GM19035 (cell line): Measurements from ENCODE around the gene KCNRG.
A peak's percentile ranks its signal among the peaks of the same experiment; 100 is the strongest.
"Not testable (repeated sequence)": the region's sequence is repeated elsewhere in the genome, so short reads cannot be mapped to it uniquely, and the experiment has no call there.

Source experiments
- ATAC-seq: cut with Tn5 transposase; IDR thresholded peaks from one replicate; pipeline ENCODE4 v1.9.1; 2021; ENCODE audit not compliant: unreplicated experiment

Gene KCNRG, protein sequence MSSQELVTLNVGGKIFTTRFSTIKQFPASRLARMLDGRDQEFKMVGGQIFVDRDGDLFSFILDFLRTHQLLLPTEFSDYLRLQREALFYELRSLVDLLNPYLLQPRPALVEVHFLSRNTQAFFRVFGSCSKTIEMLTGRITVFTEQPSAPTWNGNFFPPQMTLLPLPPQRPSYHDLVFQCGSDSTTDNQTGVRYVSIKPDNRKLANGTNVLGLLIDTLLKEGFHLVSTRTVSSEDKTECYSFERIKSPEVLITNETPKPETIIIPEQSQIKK

DNA sequence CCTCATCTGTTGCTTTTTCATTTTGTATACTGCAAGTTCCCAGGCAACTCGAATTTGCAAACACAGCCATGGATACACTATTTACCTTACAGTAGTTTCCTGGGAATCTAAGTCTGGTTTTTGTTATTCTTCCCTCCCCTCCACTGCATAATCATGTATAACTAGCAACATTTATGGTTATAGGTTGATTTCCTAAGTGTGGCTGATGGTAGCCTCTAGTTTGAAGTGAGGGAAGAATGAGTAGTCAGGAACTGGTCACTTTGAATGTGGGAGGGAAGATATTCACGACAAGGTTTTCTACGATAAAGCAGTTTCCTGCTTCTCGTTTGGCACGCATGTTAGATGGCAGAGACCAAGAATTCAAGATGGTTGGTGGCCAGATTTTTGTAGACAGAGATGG, at the start of gene KCNRG:
TSS of gene KCNRG (plus strand) at position 187 of the 400 bp plus-strand sequence. CDS start at position 237, 50 bp downstream.
- ATAC-seq = no peak

DNA sequence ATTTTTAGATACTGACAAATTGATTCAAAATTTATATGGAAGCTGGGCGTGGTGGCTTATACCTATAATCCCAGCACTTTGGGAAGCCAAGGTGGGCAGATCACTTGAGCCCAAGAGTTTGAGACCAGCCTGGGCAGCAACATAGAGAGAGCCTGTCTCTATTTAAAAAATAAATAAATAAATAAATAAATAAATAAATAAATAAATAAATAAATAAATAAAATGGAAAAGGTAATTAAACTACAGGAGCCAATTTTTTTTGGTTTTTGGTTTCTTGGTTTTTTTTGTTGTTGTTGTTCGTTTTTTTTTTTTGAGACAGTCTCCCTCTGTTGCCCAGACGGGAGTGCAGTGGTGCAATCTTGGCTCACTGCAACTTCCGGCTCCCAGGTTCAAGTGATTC, 47.8 kb upstream of the KCNRG start:
- no peak for ATAC-seq

DNA sequence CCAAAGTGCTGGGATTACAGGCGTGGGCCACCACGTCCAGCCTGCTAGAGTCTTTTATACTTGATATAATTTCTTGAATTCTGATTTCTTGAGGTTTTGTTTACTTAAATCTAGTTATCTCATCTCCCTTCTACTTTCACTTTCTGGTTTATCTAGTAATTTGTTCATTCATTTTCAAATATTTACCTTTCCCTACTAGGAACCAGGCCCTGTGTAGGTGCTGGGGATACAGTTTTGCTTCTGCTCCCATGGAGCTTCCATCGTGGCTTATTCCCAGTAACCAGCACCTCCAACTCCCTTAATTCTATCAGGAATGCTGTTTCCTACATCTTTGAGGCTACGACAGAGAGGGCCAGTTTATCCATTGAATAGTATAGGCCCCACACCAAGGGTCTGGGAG, 42.5 kb upstream of the KCNRG start:
- ATAC-seq = no peak

DNA sequence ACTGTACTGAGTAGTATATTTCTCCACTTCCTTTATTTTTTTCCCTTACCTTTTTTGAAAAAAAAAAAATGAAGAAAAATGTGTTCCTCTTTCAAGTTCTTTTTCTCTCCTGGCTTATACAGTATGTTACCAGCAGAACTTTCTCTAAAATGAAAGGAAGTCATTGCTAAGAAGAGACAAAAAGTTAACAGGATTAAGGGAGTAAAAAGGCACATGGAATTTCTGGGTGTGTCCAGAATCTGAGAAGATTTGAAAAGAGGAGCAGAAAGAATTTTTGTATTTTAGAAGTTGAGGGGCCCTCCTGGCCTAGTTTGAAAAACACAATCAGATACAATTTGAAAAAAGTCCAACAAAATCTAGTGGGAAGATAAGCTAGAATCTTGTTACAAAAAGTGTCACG, 39.4 kb upstream of the KCNRG start:
- ATAC-seq = no peak

DNA sequence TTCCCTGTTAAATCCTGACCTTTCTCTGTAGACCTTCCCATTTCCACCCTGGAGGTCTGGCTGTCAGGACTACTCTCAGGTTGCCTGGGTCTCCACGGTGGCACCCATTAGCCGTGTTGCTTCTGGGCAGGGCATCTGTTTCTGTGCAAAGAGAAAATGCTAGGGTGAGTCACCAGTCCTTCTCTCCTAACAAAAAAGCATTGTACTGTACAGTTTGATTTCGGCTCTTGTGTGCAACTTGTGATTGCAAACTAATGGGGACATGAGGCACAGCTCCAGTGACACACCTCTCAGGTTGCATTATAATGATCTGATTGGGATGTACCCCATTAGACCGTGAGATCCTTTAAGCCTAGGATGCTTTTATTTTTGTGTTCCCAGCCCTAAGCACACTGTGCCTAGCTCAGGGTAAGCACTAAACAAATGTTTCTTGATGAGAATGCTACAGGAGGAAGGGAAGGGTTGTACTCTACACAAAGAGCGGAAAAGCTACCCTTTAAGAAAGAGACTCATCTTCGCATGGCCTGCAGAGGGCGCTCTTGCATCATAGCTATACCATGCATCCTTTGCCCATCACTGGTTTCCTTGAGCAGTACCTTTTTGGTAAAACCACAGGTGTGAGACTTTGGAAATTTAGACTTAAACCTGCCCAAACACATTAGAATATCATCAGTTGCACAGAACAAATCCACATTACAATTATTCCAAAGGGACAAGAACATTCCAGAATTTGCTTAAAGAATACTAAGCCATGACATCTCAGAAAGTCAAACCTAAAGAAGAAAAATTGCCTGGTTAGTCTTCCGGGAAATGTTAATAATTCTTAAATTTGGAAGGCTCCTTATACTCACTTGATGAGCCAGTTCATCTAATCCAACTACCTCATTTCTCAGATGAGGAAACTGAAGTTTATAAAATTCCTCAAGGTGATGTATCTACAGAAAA, 38.7 kb upstream of the KCNRG start:
- ATAC-seq = no peak

DNA sequence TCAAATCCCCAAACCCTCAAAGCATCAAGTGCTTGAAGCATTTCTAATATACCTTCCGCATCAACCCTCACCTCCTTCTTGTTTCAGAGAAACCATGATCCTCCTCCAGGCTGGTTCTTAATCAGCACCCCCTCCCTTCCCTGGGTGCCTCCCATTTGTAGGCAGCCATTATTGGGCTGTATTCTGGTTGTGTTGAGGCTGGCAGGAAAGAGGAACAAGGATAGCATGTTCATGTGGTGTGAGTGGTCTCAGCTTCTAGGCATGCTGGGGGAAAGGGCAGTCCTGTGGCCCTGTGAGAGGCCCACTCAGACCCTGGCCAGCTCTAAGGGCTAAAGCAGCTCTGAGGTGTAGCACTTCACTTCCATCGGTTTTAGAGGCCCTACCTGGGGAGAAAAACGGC, 37.3 kb upstream of the KCNRG start:
- no peak for ATAC-seq

DNA sequence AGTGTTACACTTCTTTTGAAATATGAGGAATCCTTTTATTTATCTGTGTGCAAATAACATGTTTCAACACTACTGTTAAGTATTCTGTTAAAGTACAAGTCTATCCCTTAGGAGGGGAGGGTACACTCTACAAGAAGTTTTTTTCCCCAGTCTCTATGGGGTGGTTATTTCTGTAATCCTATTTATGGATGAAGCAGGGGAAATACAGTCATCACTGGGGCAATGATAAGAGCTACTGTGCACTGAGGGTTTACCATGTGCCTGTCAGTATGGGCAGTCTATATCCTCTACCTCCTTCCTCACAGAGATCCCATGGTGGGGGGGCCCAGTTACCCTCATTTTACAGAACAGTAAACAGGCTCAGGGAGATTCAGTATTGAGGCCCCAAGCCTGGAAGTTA, 35.0 kb upstream of the KCNRG start:
- ATAC-seq = no peak

DNA sequence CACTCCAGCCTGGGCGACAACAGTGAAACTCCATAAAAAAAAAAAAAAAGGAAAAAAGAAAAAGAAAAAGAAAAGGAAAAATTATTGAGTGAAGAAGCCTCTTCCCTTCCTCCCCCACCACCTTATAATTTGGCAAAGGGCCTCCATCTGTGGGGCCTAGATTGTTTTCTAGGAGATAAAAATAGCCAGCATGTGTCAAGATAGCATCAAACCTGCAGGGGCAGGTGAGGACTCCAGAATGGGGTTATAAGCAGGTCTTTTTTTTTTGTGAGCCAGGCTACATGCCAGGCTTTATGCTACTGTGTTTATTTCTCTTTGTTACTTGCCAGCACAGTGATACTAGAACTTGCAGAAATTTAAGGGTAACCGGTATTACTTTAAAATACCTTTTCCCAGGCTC, 30.1 kb upstream of the KCNRG start:
- ATAC-seq = no peak

DNA sequence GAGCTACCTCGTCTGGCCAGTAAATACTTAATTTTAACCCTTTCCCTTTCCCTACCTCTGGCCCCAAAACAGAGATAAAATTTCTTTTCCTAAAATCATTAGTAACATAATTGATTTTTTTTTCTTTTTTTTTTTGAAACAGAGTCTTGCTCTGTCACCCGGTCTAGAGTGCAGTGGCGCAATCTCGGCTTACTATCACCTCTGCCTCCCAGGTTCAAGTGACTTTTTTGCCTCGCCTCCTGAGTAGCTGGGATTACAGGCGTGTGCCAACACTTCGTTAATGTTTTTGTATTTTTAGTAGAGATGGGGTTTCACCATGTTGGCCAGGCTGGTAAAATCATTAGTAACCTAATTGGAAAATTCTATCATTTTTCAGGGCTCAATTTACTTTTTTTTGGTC, 28.8 kb upstream of the KCNRG start:
- ATAC-seq = no peak

DNA sequence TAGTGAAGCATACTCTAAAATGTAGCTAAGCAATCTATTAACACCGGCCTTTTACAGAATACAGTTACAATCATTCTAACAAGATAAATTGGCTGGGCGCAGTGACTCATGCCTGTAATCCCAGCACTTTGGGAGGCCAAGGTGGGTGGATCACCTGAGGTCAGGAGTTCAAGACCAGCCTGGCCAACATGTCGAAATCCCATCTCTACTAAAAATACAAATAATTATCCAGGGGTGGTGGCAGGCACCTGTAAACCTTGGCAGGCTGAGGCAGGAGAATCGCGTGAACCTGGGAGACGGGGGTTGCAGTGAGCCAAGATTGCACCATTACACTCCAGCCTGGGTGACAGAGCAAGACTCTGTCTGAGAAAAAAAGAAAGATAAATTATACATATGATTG, 24.6 kb upstream of the KCNRG start:
- ATAC-seq = not testable (repeated sequence)

DNA sequence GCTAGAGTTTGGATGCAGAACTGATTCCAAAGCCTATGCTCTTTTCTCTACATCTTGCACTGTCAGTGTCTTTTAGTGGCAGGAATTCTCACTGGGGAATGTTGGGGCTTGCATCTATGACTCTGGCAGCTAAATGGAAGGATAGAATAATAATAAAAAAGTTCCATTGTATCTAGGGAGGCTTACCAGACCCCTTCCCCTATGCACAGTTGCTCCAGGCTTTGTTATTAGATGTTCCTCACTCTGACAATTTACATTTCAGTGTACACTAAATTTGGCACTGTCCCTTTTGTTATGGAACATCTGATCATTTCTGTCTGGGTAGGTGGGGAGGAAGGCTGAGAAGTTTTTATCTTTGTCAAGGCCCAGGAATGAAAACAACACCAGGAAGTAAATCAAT, 22.1 kb upstream of the KCNRG start:
- ATAC-seq = no peak

DNA sequence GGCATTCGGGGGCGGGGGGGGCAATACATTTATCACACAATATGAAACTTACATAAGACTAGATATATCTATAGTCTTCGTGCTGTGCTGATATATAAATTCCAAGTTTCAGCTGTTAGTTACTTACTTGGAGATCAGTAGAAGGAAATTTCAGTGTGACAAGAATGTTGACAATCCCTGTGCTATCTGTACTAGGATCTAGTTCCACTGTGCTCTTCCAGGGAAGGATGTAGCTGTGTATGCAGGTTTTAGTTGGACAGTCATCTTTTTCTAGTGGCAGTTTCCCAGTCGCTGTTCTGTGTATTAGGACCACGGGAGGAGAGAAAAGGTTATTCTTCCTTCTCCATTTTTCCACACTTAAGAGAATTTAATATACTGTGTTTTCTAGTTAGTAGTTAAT, 21.6 kb upstream of the KCNRG start:
- no peak for ATAC-seq

DNA sequence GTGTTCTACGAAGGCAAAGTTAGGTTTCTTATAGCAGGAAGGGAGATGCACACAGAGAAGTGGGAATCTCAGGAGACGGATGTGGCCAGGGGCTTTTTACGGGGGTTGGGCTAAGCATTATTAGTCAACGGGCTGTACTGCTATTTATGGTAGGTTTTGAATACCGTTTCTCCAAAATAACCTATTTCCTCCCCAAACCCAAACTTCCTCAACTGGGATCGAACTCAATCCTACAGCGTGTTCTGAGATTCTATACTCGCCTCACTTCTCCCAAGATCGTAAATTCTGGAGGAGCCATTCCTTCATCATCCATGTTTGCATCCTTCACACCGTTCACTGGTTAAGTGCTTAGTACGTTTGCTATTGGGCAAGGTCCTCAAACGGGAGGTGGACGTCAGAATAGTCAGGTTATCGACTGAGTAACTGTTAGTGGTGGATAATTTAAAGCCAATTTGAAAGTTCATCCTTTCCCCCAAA, 19.6 kb upstream of the KCNRG start:
- ATAC-seq = no peak

DNA sequence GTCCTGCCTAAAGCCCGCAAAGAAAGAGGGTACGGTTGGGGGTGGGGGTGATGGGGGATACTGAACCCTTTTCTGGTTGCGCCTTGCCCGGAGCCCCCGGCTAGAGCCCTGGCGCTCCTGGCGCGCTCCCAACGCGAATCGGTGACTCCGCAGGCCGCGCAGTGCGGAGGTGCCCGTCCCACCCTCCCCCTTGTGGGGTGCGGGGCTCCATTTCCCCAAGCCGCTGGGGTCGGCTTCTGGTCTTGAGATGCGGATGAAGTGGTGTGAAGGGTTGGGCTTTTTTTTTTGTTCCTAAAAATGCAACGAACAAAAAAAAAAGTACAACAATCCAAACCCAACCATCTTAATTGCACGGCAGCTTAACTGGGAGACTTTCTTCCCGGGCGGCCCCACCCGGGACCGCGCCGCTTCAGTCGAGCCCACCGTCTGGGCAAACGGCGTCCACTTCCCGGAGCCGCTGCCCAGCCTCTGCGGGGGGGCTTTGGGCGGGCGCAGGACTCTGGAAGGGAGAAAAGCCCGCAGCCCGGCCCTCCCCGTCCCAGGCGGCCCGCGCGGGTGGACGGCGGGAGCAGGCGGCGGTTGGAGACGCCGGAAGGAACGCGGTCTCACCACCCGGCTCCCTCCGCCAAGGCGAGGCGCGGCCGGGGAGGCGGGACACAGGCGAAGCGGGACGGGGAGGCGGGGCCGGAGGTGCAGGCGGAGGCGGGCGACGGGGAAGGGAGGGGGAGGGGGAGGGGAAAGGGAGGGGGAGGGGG, 18.9 kb upstream of the KCNRG start:
- ATAC-seq = peak; percentile 46

DNA sequence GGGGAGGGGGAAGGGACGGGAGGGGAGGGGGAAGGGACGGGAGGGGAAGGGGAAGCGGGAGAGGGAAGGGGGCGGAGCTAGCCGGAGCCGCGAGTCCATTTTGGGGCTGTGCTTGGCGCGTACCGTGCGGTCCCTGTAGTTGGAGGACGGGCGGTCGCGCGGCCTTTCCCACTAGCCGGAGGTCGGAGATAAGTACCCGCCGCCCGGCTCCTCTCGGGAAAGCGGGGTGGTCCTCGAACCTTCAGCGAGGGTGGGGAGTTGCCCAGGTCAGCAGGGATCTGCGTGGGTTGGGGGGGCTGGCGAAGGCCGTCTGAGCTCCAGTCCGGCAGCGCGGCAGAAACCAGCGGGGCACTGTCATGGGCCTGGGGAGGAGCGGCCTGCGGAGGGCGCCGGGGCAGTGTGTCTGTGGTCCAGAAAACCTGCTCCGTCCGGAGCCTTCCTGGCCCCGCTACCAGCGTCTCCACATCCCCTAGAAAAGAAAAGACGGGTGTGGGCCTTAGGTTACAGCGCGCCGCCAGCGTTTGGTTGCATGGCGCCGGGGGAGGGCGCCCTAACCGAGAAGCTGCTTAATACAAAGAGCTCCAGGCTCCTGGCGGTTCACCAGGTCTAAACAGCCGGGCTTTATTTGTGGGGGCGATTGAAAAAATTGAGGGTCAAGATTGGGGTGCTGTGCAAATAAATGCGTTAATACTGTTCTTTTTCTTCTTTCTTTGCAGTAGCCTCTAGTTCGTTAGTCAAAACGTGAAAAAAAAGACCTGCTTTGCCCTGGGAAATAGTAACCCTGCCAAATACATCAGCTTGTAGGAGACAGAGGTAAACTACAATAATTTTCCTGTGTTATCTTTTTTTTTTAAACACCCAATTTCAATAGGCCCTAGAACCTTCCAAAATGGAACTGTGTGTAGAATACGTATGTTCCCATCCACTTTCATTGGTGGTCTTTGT, 18.0 kb upstream of the KCNRG start, which contains the start of gene TRIM13:
TSS of gene TRIM13 (plus strand) at position 92 of the 945 bp plus-strand sequence. CDS start 14,899 bp downstream, outside the sequence.
- peak; percentile 79 for ATAC-seq

DNA sequence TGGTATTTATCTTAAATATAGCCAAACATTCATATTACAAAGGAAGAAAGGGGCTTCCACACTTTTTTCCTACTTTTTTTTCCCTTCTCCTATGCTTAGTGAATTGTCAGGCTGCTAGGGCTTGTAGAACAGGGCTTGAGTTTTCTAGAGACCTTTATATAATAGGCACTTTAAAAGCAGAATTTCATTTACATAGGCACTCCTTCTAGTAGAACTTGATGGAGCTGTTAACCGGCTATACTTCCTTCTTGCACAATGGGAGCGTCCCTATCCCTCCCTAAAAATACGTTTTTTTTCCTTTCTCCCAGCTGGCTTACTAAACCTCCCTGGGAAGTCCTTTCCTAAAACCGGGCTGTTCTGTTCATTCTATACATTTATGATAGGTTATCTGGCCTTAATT, 17.3 kb upstream of the KCNRG start:
- no peak for ATAC-seq

DNA sequence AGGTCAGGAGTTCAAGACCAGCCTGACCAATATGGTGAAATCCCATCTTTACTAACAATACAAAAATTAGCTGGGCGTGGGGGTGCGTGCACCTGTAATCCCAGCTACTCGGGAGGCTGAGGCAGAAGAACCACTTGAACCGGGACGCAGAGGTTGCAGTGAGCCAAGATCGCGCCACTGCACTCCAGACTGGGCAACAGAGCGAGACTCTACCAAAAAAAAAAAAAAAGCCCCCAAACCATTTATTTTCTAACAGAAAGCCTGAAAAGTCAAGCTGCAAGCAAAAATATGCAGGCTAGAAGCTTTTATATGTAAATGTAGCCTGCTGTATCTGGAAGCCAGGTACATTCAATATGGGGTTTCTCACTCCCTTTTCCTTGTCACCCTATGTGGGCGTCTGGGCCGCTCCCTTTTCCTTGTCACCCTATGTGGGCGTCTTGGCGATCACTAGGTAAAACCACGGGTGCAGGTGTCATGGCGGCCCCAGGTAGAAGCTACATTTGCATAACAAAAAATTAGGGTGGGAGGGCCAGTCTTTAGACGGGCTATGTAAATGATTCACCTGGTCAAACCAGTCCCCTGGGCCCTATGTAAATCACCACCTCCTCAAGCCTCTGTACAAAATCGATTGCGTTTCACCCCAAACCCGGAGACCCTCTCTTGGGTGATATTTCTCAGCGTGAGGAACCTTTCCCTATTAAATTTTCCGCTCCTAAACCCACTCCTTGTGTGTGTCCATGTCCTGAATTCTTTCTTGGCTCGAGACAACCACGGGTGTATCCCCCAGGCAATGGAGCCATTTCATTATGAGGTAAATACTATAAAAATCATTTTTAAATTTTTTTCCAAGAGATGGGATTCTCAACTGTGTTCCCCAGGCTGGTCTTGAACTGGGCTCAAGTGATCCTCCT, 16.3 kb upstream of the KCNRG start:
- no peak for ATAC-seq

DNA sequence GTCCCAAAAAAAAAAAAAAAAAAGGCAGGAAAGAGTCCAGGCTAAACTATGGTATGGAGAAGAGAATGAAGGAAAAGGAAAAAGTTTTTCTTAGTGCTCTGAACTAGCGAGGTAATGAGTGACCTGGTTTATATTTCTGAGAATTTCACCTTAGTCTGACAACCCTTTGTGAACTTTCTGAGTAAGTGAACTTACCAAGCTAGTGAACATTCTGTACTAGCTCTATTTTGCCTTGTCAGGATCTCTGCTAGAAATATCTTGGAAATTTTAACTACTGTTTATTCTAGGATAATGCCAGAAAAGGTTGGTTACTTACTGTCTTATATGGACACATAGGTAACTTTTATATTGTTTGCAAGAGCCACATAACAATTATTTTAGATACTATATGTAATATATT, 14.0 kb upstream of the KCNRG start:
- ATAC-seq = no peak
